Measurements from ENCODE around the gene FKBP8. TPM values are rescaled to one million over a fixed set of nuclear protein-coding genes. Genes with fewer than 3 reads are reported as not detected.

Gene FKBP8
- total and polyA plus RNA-seq, 2 of the 4 experiments (the other 2 are of a cell fraction): 153 to 289 TPM

- no TSS peak for BruUV-seq (replicated peaks)
- no peak overlapping the region for H4K8ac ChIP-seq (ENCODE audit: low read depth in 2 of 2, low read length in 2 of 2)
- peak overlapping the region; percentile 11; the same call in 1 of the 3 replicates for H2BK15ac ChIP-seq (ENCODE audit: low read depth, low read length)
- in situ Hi-C loops (cut with MboI; ENCODE audit: low sequenced_read_pairs) (no loop called here), intact Hi-C loops (cut with micrococcal nuclease) (no loop called here), dilution Hi-C loops (cut with HindIII; ENCODE audit: low sequenced_read_pairs, unreplicated experiment) (no loop called here)
- H3K27ac ChIP-seq (ENCODE audit: insufficient read depth, low read length): peak overlapping the region; percentile 11; the same call in 1 of the 2 replicates
- H2BK120ac ChIP-seq (ENCODE audit: low read depth, low read length): no peak overlapping the region
- H3K4me2 ChIP-seq (ENCODE audit: low read depth, low read length): peak overlapping the region; percentile 30; the same call in 1 of the 2 replicates
- H4K20me1 ChIP-seq (ENCODE audit: insufficient read depth, low read length): peaks cover 94% of the 10 kb centered on the region
- H3K14ac ChIP-seq (replicated peaks; ENCODE audit: low read depth, low read length): peak overlapping the region; percentile 68; the same call in 1 of the 2 replicates
- no peak overlapping the region for H2BK20ac ChIP-seq (ENCODE audit: low read depth, low read length)
- ChIA-PET POLR2A (ENCODE audit: unreplicated experiment) (no interaction called here), CTCF (no interaction called here)
- no peaks in the 10 kb centered on the region for H3K36me3 ChIP-seq (ENCODE audit: control insufficient read depth, insufficient read depth, low read length)
- H2AK9ac ChIP-seq (replicated peaks; ENCODE audit: low read depth, low read length, poor library complexity): peak overlapping the region; percentile 67
- WGBS, 2 experiments (ENCODE audit: extremely low coverage in 2 of 2, insufficient read length in 1 of 2): 20% methylated on average over 7 of the region's 17 CpGs; no CpG with 5 or more reads in 1 of the 2 experiments
- DNase-seq (peak; percentile 67), ATAC-seq (ENCODE audit: low read depth) (peak; percentile 72)
- peak overlapping the region; percentile 59 for H2AK5ac ChIP-seq (ENCODE audit: low read depth, low read length)
- H3K9me1 ChIP-seq (ENCODE audit: insufficient read depth, low read length): peaks cover 45% of the 10 kb centered on the region
- H3K9ac ChIP-seq (ENCODE audit: low read depth, low read length): no peak overlapping the region
- TF ChIP-seq CEBPB (IDR thresholded peaks at IDR 0.05; ENCODE audit: low read depth, low read length) (peak; percentile 91), MAFK (IDR thresholded peaks at IDR 0.05; ENCODE audit: low read depth, low read length) (no peak), MAZ (IDR thresholded peaks at IDR 0.05; ENCODE audit: borderline replicate concordance, low read depth, low read length) (peak; percentile 82; the same call in 1 of the 2 replicates), POLR2A (IDR thresholded peaks at IDR 0.05; ENCODE audit: low read depth, low read length) (0 out of 2 replicates have a peak, but pooled peaks have one; percentile 6), FOS (IDR thresholded peaks at IDR 0.05; ENCODE audit: low read depth, low read length) (peak; percentile 37), BHLHE40 (IDR thresholded peaks at IDR 0.05; ENCODE audit: low read depth, low read length) (peak; percentile 30; the same call in 1 of the 2 replicates), CHD1 (IDR thresholded peaks at IDR 0.05; ENCODE audit: low read depth, low read length) (no peak), SMC3 (IDR thresholded peaks at IDR 0.05; ENCODE audit: low read depth, low read length) (no peak), RFX5 (IDR thresholded peaks at IDR 0.05; ENCODE audit: low read depth, low read length) (no peak), NFE2L2 (IDR thresholded peaks at IDR 0.05; ENCODE audit: low read depth, low read length) (no peak)
- TF ChIP-seq, protein P1, sequence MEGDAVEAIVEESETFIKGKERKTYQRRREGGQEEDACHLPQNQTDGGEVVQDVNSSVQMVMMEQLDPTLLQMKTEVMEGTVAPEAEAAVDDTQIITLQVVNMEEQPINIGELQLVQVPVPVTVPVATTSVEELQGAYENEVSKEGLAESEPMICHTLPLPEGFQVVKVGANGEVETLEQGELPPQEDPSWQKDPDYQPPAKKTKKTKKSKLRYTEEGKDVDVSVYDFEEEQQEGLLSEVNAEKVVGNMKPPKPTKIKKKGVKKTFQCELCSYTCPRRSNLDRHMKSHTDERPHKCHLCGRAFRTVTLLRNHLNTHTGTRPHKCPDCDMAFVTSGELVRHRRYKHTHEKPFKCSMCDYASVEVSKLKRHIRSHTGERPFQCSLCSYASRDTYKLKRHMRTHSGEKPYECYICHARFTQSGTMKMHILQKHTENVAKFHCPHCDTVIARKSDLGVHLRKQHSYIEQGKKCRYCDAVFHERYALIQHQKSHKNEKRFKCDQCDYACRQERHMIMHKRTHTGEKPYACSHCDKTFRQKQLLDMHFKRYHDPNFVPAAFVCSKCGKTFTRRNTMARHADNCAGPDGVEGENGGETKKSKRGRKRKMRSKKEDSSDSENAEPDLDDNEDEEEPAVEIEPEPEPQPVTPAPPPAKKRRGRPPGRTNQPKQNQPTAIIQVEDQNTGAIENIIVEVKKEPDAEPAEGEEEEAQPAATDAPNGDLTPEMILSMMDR (conservative IDR thresholded peaks at IDR 0.05; ENCODE audit: low read depth, low read length): no peak
- peak overlapping the region; percentile 25; the same call in 1 of the 2 replicates for H3K4ac ChIP-seq (ENCODE audit: low read depth, low read length)
- peak overlapping the region; percentile 88 for H3K23ac ChIP-seq (ENCODE audit: low read depth, low read length)
- H3K79me1 ChIP-seq (ENCODE audit: low read depth in 1 of 2, low read length in 2 of 2): peaks cover 7 to 83% of the 10 kb centered on the region in 2 experiments; a peak in 3 of 4 replicates
- H3K4me3 ChIP-seq (ENCODE audit: insufficient read depth, low read depth, low read length): no peak overlapping the region
- peaks cover 19% of the 10 kb centered on the region for H3K4me1 ChIP-seq (ENCODE audit: control insufficient read depth, insufficient read depth, low read length)
- H4K5ac ChIP-seq (ENCODE audit: low read depth, low read length): peak overlapping the region; percentile 25; the same call in 1 of the 2 replicates
- H3K9me3 ChIP-seq (ENCODE audit: control insufficient read depth, insufficient read depth, low read length): no peaks in the 10 kb centered on the region
- no peak overlapping the region for H4K91ac ChIP-seq (ENCODE audit: insufficient read depth, low read depth, low read length)
- no peak overlapping the region for H3K56ac ChIP-seq (ENCODE audit: extremely low read depth, insufficient read depth, low read length)
- peak overlapping the region; percentile 51 for H2BK5ac ChIP-seq (ENCODE audit: low read depth, low read length, poor library complexity, severe bottlenecking)
- no peaks in the 10 kb centered on the region for H3K27me3 ChIP-seq (ENCODE audit: control insufficient read depth, insufficient read depth, low read length)
- H2AFZ ChIP-seq (replicated peaks; ENCODE audit: low read length, poor library complexity): no peak overlapping the region
- H3K18ac ChIP-seq (ENCODE audit: low read depth, low read length): no peak overlapping the region
Observed at GRCh38 chr19:18514800-18515682, 28.3 kb downstream of the FKBP8 start.

Data from IMR-90 (cell line).